H1 (cell line): Measurements from ENCODE around the gene MAML3.

Source experiments
- CTBP2 ChIP-seq: IDR thresholded peaks from 2 replicates; pipeline ENCODE4 v1.7.0; 2011; ENCODE audit warnings: borderline replicate concordance, mild to moderate bottlenecking, moderate library complexity, mixed read lengths, low read length; ENCODE audit not compliant: insufficient read depth, insufficient read length
- POLR2A ChIP-seq, 2 experiments: IDR thresholded peaks; 1 replicate in 1 of 2; 2 replicates in 1 of 2; pipeline ENCODE4 v1.6.1; 2011; ENCODE audit warnings: low read depth in 2 of 2, low read length in 2 of 2, mild to moderate bottlenecking in 2 of 2; ENCODE audit errors: control extremely low read depth in 1 of 2
- SAP30 ChIP-seq: fragments of 300-600 bp; sonication (generic); IDR thresholded peaks from 2 replicates; pipeline ENCODE4 v1.7.1; 2012; ENCODE audit warnings: low read length, moderate library complexity, mild to moderate bottlenecking, inconsistent platforms; ENCODE audit not compliant: insufficient read depth, insufficient replicate concordance
- SIX5 ChIP-seq: IDR thresholded peaks from 2 replicates; pipeline ENCODE4 v1.6.1; 2011; ENCODE audit warnings: mild to moderate bottlenecking, low read depth, low read length
- SP1 ChIP-seq: IDR thresholded peaks from 2 replicates; pipeline ENCODE4 v1.6.1; 2011; ENCODE audit warnings: low read depth, low read length
- TBP ChIP-seq: IDR thresholded peaks from 2 replicates; pipeline ENCODE4 v1.6.1; 2011; ENCODE audit warnings: low read depth, low read length, improper control_type of control experiment
- TF ChIP-seq, protein P1 (sequence below): IDR thresholded peaks from 2 replicates; pipeline ENCODE4 v1.6.1; 2012; ENCODE audit warnings: inconsistent platforms
- TF ChIP-seq, protein P2 (sequence below), 3 experiments: IDR thresholded peaks; 1 replicate in 2 of 3; 2 replicates in 1 of 3; pipeline versions ENCODE4 v1.5.1 to v1.6.1; 2011; ENCODE audit warnings: low read length in 3 of 3, mild to moderate bottlenecking in 3 of 3, inconsistent platforms in 2 of 3, low read depth in 1 of 3, moderate library complexity in 1 of 3; ENCODE audit not compliant: insufficient read depth in 1 of 3; ENCODE audit errors: control extremely low read depth in 1 of 3

DNA sequence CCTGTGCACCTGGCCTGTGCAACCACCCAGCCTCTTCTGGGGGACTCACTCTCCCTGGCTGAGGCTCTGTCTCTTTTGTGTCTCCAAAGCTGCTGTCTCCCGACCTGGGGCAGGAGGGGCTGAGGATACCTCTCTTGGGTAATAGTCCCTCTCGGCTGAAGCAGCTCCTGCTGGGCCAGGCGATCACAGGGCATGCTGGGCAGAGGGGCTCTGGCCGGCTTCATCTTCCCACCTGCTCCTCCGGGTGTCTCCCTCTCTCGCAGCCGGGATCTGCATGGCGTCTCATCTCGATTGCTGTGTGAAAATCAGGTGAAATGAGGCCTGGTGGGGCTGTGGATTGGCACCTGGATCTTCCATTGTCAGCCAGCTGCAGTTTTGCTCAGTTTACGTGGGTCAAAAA lies 435.2 kb downstream of the MAML3 start:
- TF ChIP-seq, protein P1, sequence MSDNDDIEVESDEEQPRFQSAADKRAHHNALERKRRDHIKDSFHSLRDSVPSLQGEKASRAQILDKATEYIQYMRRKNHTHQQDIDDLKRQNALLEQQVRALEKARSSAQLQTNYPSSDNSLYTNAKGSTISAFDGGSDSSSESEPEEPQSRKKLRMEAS = no peak
- TF ChIP-seq, protein P2, sequence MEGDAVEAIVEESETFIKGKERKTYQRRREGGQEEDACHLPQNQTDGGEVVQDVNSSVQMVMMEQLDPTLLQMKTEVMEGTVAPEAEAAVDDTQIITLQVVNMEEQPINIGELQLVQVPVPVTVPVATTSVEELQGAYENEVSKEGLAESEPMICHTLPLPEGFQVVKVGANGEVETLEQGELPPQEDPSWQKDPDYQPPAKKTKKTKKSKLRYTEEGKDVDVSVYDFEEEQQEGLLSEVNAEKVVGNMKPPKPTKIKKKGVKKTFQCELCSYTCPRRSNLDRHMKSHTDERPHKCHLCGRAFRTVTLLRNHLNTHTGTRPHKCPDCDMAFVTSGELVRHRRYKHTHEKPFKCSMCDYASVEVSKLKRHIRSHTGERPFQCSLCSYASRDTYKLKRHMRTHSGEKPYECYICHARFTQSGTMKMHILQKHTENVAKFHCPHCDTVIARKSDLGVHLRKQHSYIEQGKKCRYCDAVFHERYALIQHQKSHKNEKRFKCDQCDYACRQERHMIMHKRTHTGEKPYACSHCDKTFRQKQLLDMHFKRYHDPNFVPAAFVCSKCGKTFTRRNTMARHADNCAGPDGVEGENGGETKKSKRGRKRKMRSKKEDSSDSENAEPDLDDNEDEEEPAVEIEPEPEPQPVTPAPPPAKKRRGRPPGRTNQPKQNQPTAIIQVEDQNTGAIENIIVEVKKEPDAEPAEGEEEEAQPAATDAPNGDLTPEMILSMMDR (IDR thresholded peaks at IDR 0.05; ENCODE audit: control extremely low read depth in 1 of 3, insufficient read depth in 1 of 3, low read depth in 1 of 3, low read length in 3 of 3) = no peak
- TF ChIP-seq SIX5 (no peak), TBP (no peak), POLR2A (IDR thresholded peaks at IDR 0.05; ENCODE audit: control extremely low read depth in 1 of 2, low read depth in 2 of 2, low read length in 2 of 2) (no peak), SP1 (no peak), SAP30 (no peak), CTBP2 (no peak)
